Caco-2 (cell line): ENCODE results near the gene SPOUT1. TPM values are rescaled to one million over a fixed set of nuclear protein-coding genes. Genes with fewer than 3 reads are reported as not detected.

ENCODE experiments used
- BruUV-seq: library from RNA; stranded (reverse); fragments of 400-500 nt; replicated peaks from 2 replicates; lab custom pipeline; 2021; lab: Mats Ljungman, UMichigan
- CTCF ChIA-PET: fragments of 300-600 bp; sonication (Branson Sonifier 250); formaldehyde crosslinking; loops from one replicate; lab custom pipeline; 2022; ENCODE audit warnings: antibody characterized with exemption; lab: Charles Lee
- POLR2A ChIA-PET: fragments of 300-600 bp; sonication (Branson Sonifier 250); formaldehyde crosslinking; loops from one replicate; lab custom pipeline; 2022; ENCODE audit warnings: antibody characterized with exemption; lab: Charles Lee
- DNase-seq, 2 experiments: peaks; one replicate each; pipeline versions ENCODE4 v3.0.0 to v3.0.0-alpha.2; 2020 to 2022
- H3K27me3 ChIP-seq: replicated peaks from 2 replicates; pipeline ENCODE4 v1.6.0; 2011; ENCODE audit warnings: low read length; ENCODE audit not compliant: control insufficient read depth, insufficient read depth
- H3K36me3 ChIP-seq: 2 replicates; pipeline ENCODE4 v1.5.1; 2011; ENCODE audit warnings: low read length; ENCODE audit not compliant: control insufficient read depth, insufficient read depth
- H3K4me1 ChIP-seq: fragments of 250-450 bp; sonication (Bioruptor Pico); 2 replicates; pipeline ENCODE4 v1.5.1; 2020; ENCODE audit warnings: mild to moderate bottlenecking
- H3K4me3 ChIP-seq: 2 replicates; pipeline ENCODE4 v1.5.1; 2011; ENCODE audit warnings: low read depth, mild to moderate bottlenecking, control low read depth, low read length
- H3K9me3 ChIP-seq: fragments of 250-450 bp; sonication (Bioruptor Pico); 2 replicates; pipeline ENCODE4 v1.5.1; 2020; ENCODE audit warnings: mild to moderate bottlenecking, moderate library complexity
- H3K27ac Mint-ChIP-seq: one replicate; pipeline ENCODE4 v1.8.0; 2022; ENCODE audit warnings: mixed read lengths; ENCODE audit not compliant: unreplicated experiment
- H3K27me3 Mint-ChIP-seq: one replicate; pipeline ENCODE4 v1.8.0; 2022; ENCODE audit warnings: mixed read lengths; ENCODE audit not compliant: insufficient read depth, unreplicated experiment
- H3K36me3 Mint-ChIP-seq: one replicate; pipeline ENCODE4 v1.8.0; 2022; ENCODE audit warnings: mild to moderate bottlenecking, mixed read lengths; ENCODE audit not compliant: insufficient read depth, unreplicated experiment
- H3K4me1 Mint-ChIP-seq: one replicate; pipeline ENCODE4 v1.8.0; 2022; ENCODE audit warnings: low read depth, mixed read lengths; ENCODE audit not compliant: unreplicated experiment
- H3K4me3 Mint-ChIP-seq: one replicate; pipeline ENCODE4 v1.8.0; 2022; ENCODE audit warnings: mild to moderate bottlenecking, moderate library complexity, mixed read lengths; ENCODE audit not compliant: unreplicated experiment
- H3K9me3 Mint-ChIP-seq: one replicate; pipeline ENCODE4 v1.8.0; 2022; ENCODE audit warnings: mixed read lengths; ENCODE audit not compliant: unreplicated experiment
- CTCF ChIP-seq, 2 experiments: fragments of 200-600 bp in 1 of 2; IDR thresholded peaks; 1 replicate in 1 of 2; 2 replicates in 1 of 2; pipeline versions ENCODE4 v1.5.1 to v1.8.0; 2011 to 2022; ENCODE audit warnings: antibody characterized with exemption in 1 of 2, control low read depth in 1 of 2, inconsistent platforms in 1 of 2, low read depth in 1 of 2, low read length in 1 of 2, mild to moderate bottlenecking in 1 of 2, moderate library complexity in 1 of 2; ENCODE audit not compliant: insufficient read depth in 1 of 2, severe bottlenecking in 1 of 2, unreplicated experiment in 1 of 2
- intact Hi-C: fragments of 100-400 bp; cut with micrococcal nuclease; formaldehyde crosslinking; loops from one replicate; pipeline ENCODE4 v1.10.0; 2022; ENCODE audit not compliant: unreplicated experiment
- total RNA-seq: library from RNA; stranded (reverse); gene quantifications from 2 replicates; pipeline ENCODE4 v1.2.3, GENCODE V29; 2022

The SPOUT1 gene
- total RNA-seq, 1 experiment from 2014 or later: 88.0 TPM

GRCh38 chr9:128824911-128825310, 4.7 kb downstream of the SPOUT1 start:
- ChIA-PET POLR2A (no interaction called here), CTCF (no interaction called here)
- no peaks in the 10 kb centered on the region for H3K27me3 Mint-ChIP-seq
- H3K9me3 Mint-ChIP-seq: no peaks in the 10 kb centered on the region
- H3K4me3 Mint-ChIP-seq: no peak overlapping the region
- no peak overlapping the region for H3K4me3 ChIP-seq
- no peaks in the 10 kb centered on the region; the same call in 1 of the 2 replicates for H3K4me1 ChIP-seq
- no peak for TF ChIP-seq CTCF (IDR thresholded peaks at IDR 0.05; ENCODE audit: insufficient read depth in 1 of 2, low read depth in 1 of 2, low read length in 1 of 2, severe bottlenecking in 1 of 2, unreplicated experiment in 1 of 2)
- BruUV-seq: no TSS peak
- no peaks in the 10 kb centered on the region for H3K9me3 ChIP-seq
- H3K36me3 Mint-ChIP-seq: peaks cover 94% of the 10 kb centered on the region
- H3K27ac Mint-ChIP-seq: no peak overlapping the region
- DNase-seq: no peak
- H3K27me3 ChIP-seq: no peaks in the 10 kb centered on the region
- intact Hi-C loops: no loop called here
- H3K4me1 Mint-ChIP-seq: peaks cover 25% of the 10 kb centered on the region
- peaks cover 7% of the 10 kb centered on the region for H3K36me3 ChIP-seq

DNA sequence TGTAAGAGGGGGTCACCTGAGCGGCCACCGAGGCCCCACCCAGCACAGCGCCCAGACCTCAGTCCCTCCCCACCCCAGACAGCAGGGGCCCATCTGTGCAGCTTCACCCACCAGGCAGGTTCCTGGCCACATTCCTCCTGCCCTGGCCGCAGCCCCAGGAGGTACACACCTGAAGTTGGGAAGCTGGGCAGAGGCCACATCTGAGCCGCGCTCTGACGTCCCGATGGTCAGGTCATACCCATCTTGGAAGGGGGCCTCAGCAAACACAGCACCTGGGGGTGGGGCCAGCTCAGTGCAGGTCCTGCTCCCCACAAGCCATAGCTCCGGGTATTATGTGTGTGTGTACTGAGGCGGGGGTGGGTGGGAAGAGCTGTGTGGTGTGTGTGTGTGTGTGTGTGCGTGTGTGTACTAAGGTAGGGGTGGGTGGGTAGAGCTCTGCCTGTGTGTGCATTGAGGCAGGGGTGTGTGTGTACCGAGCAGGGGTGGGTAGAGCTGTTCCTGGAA, 5.6 kb downstream of the SPOUT1 start:
- no TSS peak for BruUV-seq
- H3K36me3 ChIP-seq: peaks cover 7% of the 10 kb centered on the region
- no peaks in the 10 kb centered on the region; the same call in 1 of the 2 replicates for H3K4me1 ChIP-seq
- intact Hi-C loops: no loop called here
- no peaks in the 10 kb centered on the region for H3K9me3 ChIP-seq
- CTCF ChIA-PET: no interaction called here
- Mint-ChIP-seq H3K4me1 (peaks cover 22% of the 10 kb centered on the region), H3K27me3 (no peaks in the 10 kb centered on the region), H3K27ac (no peak overlapping the region), H3K4me3 (no peak overlapping the region), H3K9me3 (no peaks in the 10 kb centered on the region), H3K36me3 (peaks cover 94% of the 10 kb centered on the region)
- no peak overlapping the region for H3K4me3 ChIP-seq
- H3K27me3 ChIP-seq: no peaks in the 10 kb centered on the region
- no peak for TF ChIP-seq CTCF (IDR thresholded peaks at IDR 0.05; ENCODE audit: insufficient read depth in 1 of 2, low read depth in 1 of 2, low read length in 1 of 2, severe bottlenecking in 1 of 2, unreplicated experiment in 1 of 2)
- no peak for DNase-seq
- POLR2A ChIA-PET: no interaction called here

DNA sequence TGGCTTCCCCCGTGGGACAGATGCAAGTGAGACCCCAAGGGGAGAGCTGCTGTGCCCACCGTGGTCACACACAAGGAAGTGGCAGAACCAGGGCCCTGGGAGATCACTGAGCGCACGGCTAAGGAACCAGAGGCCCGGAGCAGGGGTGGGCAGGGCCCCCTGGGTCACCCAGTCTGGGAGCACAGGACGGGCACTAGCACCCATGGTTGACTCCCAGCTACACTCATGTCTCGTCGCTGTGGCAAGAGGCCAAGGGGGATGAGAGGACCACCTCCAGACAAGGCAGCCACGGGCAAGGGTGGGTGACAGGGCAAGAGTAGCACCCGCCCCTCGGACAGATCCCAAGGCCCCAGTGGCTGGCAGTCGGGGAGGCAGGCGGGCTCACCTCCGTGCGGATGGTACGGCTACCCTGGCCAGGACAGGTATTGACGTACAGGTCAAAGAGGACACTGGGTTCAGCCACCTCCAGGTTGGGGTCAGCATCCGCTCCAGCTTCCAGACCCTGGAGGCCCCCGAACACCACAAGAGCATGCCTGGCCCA, 6.2 kb downstream of the SPOUT1 start:
- no peak for TF ChIP-seq CTCF (IDR thresholded peaks at IDR 0.05; ENCODE audit: insufficient read depth in 1 of 2, low read depth in 1 of 2, low read length in 1 of 2, severe bottlenecking in 1 of 2, unreplicated experiment in 1 of 2)
- Mint-ChIP-seq H3K4me1 (peaks cover 17% of the 10 kb centered on the region), H3K27ac (no peak overlapping the region), H3K9me3 (no peaks in the 10 kb centered on the region), H3K4me3 (no peak overlapping the region), H3K36me3 (peaks cover 90% of the 10 kb centered on the region), H3K27me3 (no peaks in the 10 kb centered on the region)
- CTCF ChIA-PET: no interaction called here
- POLR2A ChIA-PET: no interaction called here
- Histone ChIP-seq H3K4me1 (no peaks in the 10 kb centered on the region; the same call in 1 of the 2 replicates), H3K36me3 (peaks cover 6% of the 10 kb centered on the region), H3K4me3 (no peak overlapping the region), H3K27me3 (no peaks in the 10 kb centered on the region), H3K9me3 (no peaks in the 10 kb centered on the region)
- BruUV-seq: no TSS peak
- no peak for DNase-seq
- intact Hi-C loops: no loop called here
